Measurements from ENCODE around the gene HTT.

The HTT gene

GRCh38 chr4:3073158-3074077 is 1.1 kb upstream of the HTT start:
- TF ChIP-seq CTCF (conservative IDR thresholded peaks at IDR 0.05; ENCODE audit: low read depth, low read length), result peak; percentile 17
- no peak for DNase-seq (ENCODE audit: low read depth)
- H3K4me3 ChIP-seq (ENCODE audit: low read length), result peak overlapping the region; percentile 65

DNA sequence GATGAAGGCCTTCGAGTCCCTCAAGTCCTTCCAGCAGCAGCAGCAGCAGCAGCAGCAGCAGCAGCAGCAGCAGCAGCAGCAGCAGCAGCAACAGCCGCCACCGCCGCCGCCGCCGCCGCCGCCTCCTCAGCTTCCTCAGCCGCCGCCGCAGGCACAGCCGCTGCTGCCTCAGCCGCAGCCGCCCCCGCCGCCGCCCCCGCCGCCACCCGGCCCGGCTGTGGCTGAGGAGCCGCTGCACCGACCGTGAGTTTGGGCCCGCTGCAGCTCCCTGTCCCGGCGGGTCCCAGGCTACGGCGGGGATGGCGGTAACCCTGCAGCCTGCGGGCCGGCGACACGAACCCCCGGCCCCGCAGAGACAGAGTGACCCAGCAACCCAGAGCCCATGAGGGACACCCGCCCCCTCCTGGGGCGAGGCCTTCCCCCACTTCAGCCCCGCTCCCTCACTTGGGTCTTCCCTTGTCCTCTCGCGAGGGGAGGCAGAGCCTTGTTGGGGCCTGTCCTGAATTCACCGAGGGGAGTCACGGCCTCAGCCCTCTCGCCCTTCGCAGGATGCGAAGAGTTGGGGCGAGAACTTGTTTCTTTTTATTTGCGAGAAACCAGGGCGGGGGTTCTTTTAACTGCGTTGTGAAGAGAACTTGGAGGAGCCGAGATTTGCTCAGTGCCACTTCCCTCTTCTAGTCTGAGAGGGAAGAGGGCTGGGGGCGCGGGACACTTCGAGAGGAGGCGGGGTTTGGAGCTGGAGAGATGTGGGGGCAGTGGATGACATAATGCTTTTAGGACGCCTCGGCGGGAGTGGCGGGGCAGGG is 568 bp downstream of the HTT start:
- H3K4me3 ChIP-seq (ENCODE audit: low read length), result peak overlapping the region; percentile 88
- no peak for TF ChIP-seq CTCF (conservative IDR thresholded peaks at IDR 0.05; ENCODE audit: low read depth, low read length)
- DNase-seq (ENCODE audit: low read depth), result peak; percentile 12

DNA sequence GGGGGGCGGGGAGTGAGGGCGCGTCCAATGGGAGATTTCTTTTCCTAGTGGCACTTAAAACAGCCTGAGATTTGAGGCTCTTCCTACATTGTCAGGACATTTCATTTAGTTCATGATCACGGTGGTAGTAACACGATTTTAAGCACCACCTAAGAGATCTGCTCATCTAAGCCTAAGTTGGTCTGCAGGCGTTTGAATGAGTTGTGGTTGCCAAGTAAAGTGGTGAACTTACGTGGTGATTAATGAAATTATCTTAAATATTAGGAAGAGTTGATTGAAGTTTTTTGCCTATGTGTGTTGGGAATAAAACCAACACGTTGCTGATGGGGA is 1.1 kb downstream of the HTT start:
- TF ChIP-seq CTCF (conservative IDR thresholded peaks at IDR 0.05; ENCODE audit: low read depth, low read length), result no peak
- H3K4me3 ChIP-seq (ENCODE audit: low read length), result peak overlapping the region; percentile 88
- no peak for DNase-seq (ENCODE audit: low read depth)

- no peak for TF ChIP-seq CTCF (conservative IDR thresholded peaks at IDR 0.05; ENCODE audit: low read depth, low read length)
- no peak overlapping the region for H3K4me3 ChIP-seq (ENCODE audit: low read length)
- DNase-seq (ENCODE audit: low read depth), result no peak
Observed at GRCh38 chr4:3077796-3078195, 3.3 kb downstream of the HTT start.

DNA sequence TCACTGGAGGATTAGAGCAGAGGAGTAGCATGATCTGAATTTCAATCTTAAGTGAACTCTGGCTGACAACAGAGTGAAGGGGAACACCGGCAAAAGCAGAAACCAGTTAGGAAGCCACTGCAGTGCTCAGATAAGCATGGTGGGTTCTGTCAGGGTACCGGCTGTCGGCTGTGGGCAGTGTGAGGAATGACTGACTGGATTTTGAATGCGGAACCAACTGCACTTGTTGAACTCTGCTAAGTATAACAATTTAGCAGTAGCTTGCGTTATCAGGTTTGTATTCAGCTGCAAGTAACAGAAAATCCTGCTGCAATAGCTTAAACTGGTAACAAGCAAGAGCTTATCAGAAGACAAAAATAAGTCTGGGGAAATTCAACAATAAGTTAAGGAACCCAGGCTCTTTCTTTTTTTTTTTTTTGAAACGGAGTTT is 5.2 kb downstream of the HTT start:
- H3K4me3 ChIP-seq (ENCODE audit: low read length), result no peak overlapping the region
- no peak for TF ChIP-seq CTCF (conservative IDR thresholded peaks at IDR 0.05; ENCODE audit: low read depth, low read length)
- no peak for DNase-seq (ENCODE audit: low read depth)

DNA sequence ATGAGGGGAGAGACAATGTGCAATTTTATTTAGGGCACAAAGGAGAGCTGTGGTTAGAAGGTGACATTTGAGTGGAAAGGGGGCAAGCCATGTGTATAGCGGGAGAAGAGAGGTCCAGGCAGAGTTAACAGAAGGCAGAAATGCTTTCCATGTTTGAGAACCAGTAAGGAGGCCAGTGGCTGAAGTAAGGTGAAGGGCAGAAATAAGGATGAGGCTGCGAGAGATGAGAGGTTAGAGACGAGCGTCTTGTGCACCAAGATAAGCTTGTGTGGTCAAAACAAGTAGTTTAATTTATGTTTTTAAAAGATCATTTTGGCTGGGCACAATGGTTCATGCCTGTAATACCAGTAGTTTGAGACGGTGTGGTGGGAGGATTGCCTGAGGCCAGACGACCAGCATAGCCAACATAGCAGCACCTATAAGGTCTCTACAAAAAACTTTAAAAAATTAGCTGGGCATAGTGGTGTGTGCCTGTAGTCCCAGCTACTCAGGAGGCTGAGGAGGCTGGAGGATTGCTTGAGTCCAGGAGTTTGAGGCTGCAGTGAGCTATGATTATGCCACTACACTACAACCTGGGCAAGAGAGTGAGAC is 8.5 kb downstream of the HTT start:
- no peak for DNase-seq (ENCODE audit: low read depth)
- no peak overlapping the region for H3K4me3 ChIP-seq (ENCODE audit: low read length)
- no peak for TF ChIP-seq CTCF (conservative IDR thresholded peaks at IDR 0.05; ENCODE audit: low read depth, low read length)
